ENCODE data around the gene MAP1B.

MAP1B gene

GRCh38 chr5:72199681-72200080 is 92.4 kb downstream of the MAP1B start:
- DNase-seq = no peak

- DNase-seq = no peak
These were observed 95.1 kb downstream of the MAP1B start for GRCh38 chr5:72202331-72202825.

GRCh38 chr5:72203251-72203845 is 96.1 kb downstream of the MAP1B start:
- DNase-seq = no peak

- no peak for DNase-seq
These were observed 97.7 kb downstream of the MAP1B start for GRCh38 chr5:72204946-72205345.

GRCh38 chr5:72205431-72206009 is 98.2 kb downstream of the MAP1B start:
- no peak for DNase-seq

- DNase-seq = no peak
These were observed 98.9 kb downstream of the MAP1B start for GRCh38 chr5:72206160-72206559.

- DNase-seq = no peak
These were observed 99.7 kb downstream of the MAP1B start for GRCh38 chr5:72206994-72207393.

GRCh38 chr5:72208324-72208926 is 101.2 kb downstream of the MAP1B start:
- DNase-seq = no peak

- DNase-seq = no peak
These were observed 102.2 kb downstream of the MAP1B start for GRCh38 chr5:72209147-72210115.

GRCh38 chr5:72210888-72211678 is 103.8 kb downstream of the MAP1B start:
- DNase-seq = no peak

- DNase-seq = no peak
These were observed 104.9 kb downstream of the MAP1B start for GRCh38 chr5:72212171-72212570.

GRCh38 chr5:72213482-72213881 is 106.2 kb downstream of the MAP1B start:
- no peak for DNase-seq

GRCh38 chr5:72214168-72214567 is 106.9 kb downstream of the MAP1B start:
- no peak for DNase-seq

- no peak for DNase-seq
These were observed 109.5 kb downstream of the MAP1B start for GRCh38 chr5:72216756-72217155.

- DNase-seq = peak; percentile 72
These were observed 113.8 kb downstream of the MAP1B start for GRCh38 chr5:72221099-72221498.

GRCh38 chr5:72221541-72221940 is 114.3 kb downstream of the MAP1B start:
- no peak for DNase-seq

- DNase-seq = no peak
These were observed 115.2 kb downstream of the MAP1B start for GRCh38 chr5:72222521-72222920.

GRCh38 chr5:72223371-72223770 is 116.1 kb downstream of the MAP1B start:
- no peak for DNase-seq

GRCh38 chr5:72224946-72225463 is 117.7 kb downstream of the MAP1B start:
- DNase-seq = no peak

GRCh38 chr5:72225741-72226140 is 118.5 kb downstream of the MAP1B start:
- DNase-seq = no peak

GRCh38 chr5:72226950-72227349 is 119.7 kb downstream of the MAP1B start:
- no peak for DNase-seq

GRCh38 chr5:72228960-72229359 is 121.7 kb downstream of the MAP1B start:
- no peak for DNase-seq
